GM12891 (cell line): Measurements from ENCODE around the gene RBM4B.

Experiments used
- DNase-seq: peaks from one replicate; pipeline ENCODE4 v3.0.0; 2011; ENCODE audit warnings: low spot score; ENCODE audit not compliant: insufficient read length
- FAIRE-seq: peaks from 2 replicates; lab custom pipeline; 2011; peaks lifted over from hg19 to GRCh38; lab: Jason Lieb, UNC
- PAX5 ChIP-seq: IDR thresholded peaks from 2 replicates; pipeline ENCODE4 v1.6.1; 2011; ENCODE audit warnings: low read length, moderate library complexity, mild to moderate bottlenecking; ENCODE audit not compliant: insufficient read depth, severe bottlenecking
- POLR2A ChIP-seq: IDR thresholded peaks from 2 replicates; pipeline ENCODE4 v1.6.1; 2011; ENCODE audit warnings: low read depth, low read length, control low read depth
- POLR2AphosphoS5 ChIP-seq: IDR thresholded peaks from 2 replicates; pipeline ENCODE4 v1.6.1; 2011; ENCODE audit warnings: low read depth, low read length, control low read depth
- POU2F2 ChIP-seq: IDR thresholded peaks from 2 replicates; pipeline ENCODE4 v1.6.1; 2011; ENCODE audit warnings: low read depth, mild to moderate bottlenecking, control low read depth, low read length, moderate library complexity
- SPI1 ChIP-seq: IDR thresholded peaks from 2 replicates; pipeline ENCODE4 v1.6.1; 2011; ENCODE audit warnings: low read depth, low read length, control low read depth
- TAF1 ChIP-seq: IDR thresholded peaks from 2 replicates; pipeline ENCODE4 v1.6.1; 2011; ENCODE audit warnings: low read depth, low read length, control low read depth

RBM4B gene

GRCh38 chr11:66708701-66709100 lies 31.0 kb upstream of the RBM4B start:
- no peak for FAIRE-seq

GRCh38 chr11:66708094-66708493 lies 30.4 kb upstream of the RBM4B start:
- DNase-seq (no peak), FAIRE-seq (no peak)
- TF ChIP-seq SPI1: no peak
- no peak for TF ChIP-seq TAF1
- no peak for TF ChIP-seq POLR2A
- TF ChIP-seq PAX5: no peak
- TF ChIP-seq POLR2AphosphoS5: no peak
- TF ChIP-seq POU2F2: no peak

More at GRCh38 chr11:66708701-66709100, 31.0 kb upstream of the RBM4B start:
- DNase-seq: no peak
- TF ChIP-seq PAX5 (no peak), POLR2AphosphoS5 (no peak), POU2F2 (no peak), SPI1 (no peak), POLR2A (no peak), TAF1 (no peak)

- no peak for FAIRE-seq
- TF ChIP-seq POU2F2 (no peak), POLR2A (no peak), SPI1 (no peak), POLR2AphosphoS5 (no peak), TAF1 (no peak), PAX5 (no peak)
- no peak for DNase-seq
Observed at GRCh38 chr11:66707486-66707885, 29.8 kb upstream of the RBM4B start.

- DNase-seq (no peak), FAIRE-seq (no peak)
- no peak for TF ChIP-seq POLR2A
- no peak for TF ChIP-seq SPI1
- TF ChIP-seq POLR2AphosphoS5: no peak
- TF ChIP-seq POU2F2: no peak
- TF ChIP-seq PAX5: no peak
- TF ChIP-seq TAF1: no peak
Observed at GRCh38 chr11:66706989-66707388, 29.3 kb upstream of the RBM4B start.

- no peak for TF ChIP-seq TAF1
- no peak for TF ChIP-seq POLR2AphosphoS5
- no peak for TF ChIP-seq POU2F2
- TF ChIP-seq PAX5: no peak
- no peak for TF ChIP-seq POLR2A
- no peak for TF ChIP-seq SPI1
- DNase-seq: no peak
- FAIRE-seq: no peak
Observed at GRCh38 chr11:66705587-66706335, 28.1 kb upstream of the RBM4B start.

GRCh38 chr11:66704659-66705360 lies 27.1 kb upstream of the RBM4B start:
- TF ChIP-seq PAX5 (no peak), POU2F2 (no peak), POLR2A (no peak), TAF1 (no peak), POLR2AphosphoS5 (no peak)
- FAIRE-seq (no peak), DNase-seq (no peak)

- DNase-seq (no peak), FAIRE-seq (no peak)
- TF ChIP-seq SPI1 (no peak), PAX5 (no peak), TAF1 (no peak), POLR2AphosphoS5 (no peak), POLR2A (no peak), POU2F2 (no peak)
Observed at GRCh38 chr11:66701432-66702240, 23.9 kb upstream of the RBM4B start.

- FAIRE-seq (no peak), DNase-seq (no peak)
- TF ChIP-seq PAX5: no peak
- no peak for TF ChIP-seq POLR2A
- no peak for TF ChIP-seq TAF1
- TF ChIP-seq SPI1: no peak
- TF ChIP-seq POLR2AphosphoS5: no peak
- TF ChIP-seq POU2F2: no peak
Observed at GRCh38 chr11:66700742-66701141, 23.1 kb upstream of the RBM4B start.
